ENCODE measurements around the gene TRDN.

The TRDN gene

GRCh38 chr6:123363912-123364311 is 272.8 kb downstream of the TRDN start:
- H3K79me2 ChIP-seq (ENCODE audit: control insufficient read depth, insufficient read depth, low read length, unreplicated experiment) = no peaks in the 10 kb centered on the region
- H3K27me3 ChIP-seq (ENCODE audit: insufficient read depth, low read length) = peaks cover 3% of the 10 kb centered on the region; the same call in 1 of the 2 replicates
- no peak overlapping the region for H2AFZ ChIP-seq (ENCODE audit: low read length, unreplicated experiment)
- H3K36me3 ChIP-seq (ENCODE audit: insufficient read depth, low read length) = no peaks in the 10 kb centered on the region
- H3K4me1 ChIP-seq (ENCODE audit: control insufficient read depth, insufficient read depth, low read length, unreplicated experiment) = no peaks in the 10 kb centered on the region
- no peak overlapping the region for H3K4me3 ChIP-seq (ENCODE audit: low read depth, low read length)
- H3K27ac ChIP-seq (ENCODE audit: low read depth, low read length) = no peak overlapping the region

GRCh38 chr6:123360359-123360758 is 276.4 kb downstream of the TRDN start:
- Histone ChIP-seq H3K4me3 (ENCODE audit: low read depth, low read length) (no peak overlapping the region), H2AFZ (ENCODE audit: low read length, unreplicated experiment) (no peak overlapping the region), H3K27ac (ENCODE audit: low read depth, low read length) (no peak overlapping the region), H3K79me2 (ENCODE audit: control insufficient read depth, insufficient read depth, low read length, unreplicated experiment) (no peaks in the 10 kb centered on the region), H3K27me3 (ENCODE audit: insufficient read depth, low read length) (no peaks in the 10 kb centered on the region), H3K4me1 (ENCODE audit: control insufficient read depth, insufficient read depth, low read length, unreplicated experiment) (no peaks in the 10 kb centered on the region), H3K36me3 (ENCODE audit: insufficient read depth, low read length) (no peaks in the 10 kb centered on the region)

- H3K27me3 ChIP-seq (ENCODE audit: insufficient read depth, low read length) = no peaks in the 10 kb centered on the region; the same call in 1 of the 2 replicates
- H3K27ac ChIP-seq (ENCODE audit: low read depth, low read length) = no peak overlapping the region
- H3K36me3 ChIP-seq (ENCODE audit: insufficient read depth, low read length) = no peaks in the 10 kb centered on the region
- no peaks in the 10 kb centered on the region for H3K4me1 ChIP-seq (ENCODE audit: control insufficient read depth, insufficient read depth, low read length, unreplicated experiment)
- no peaks in the 10 kb centered on the region for H3K79me2 ChIP-seq (ENCODE audit: control insufficient read depth, insufficient read depth, low read length, unreplicated experiment)
- H3K4me3 ChIP-seq (ENCODE audit: low read depth, low read length) = no peak overlapping the region
- no peak overlapping the region for H2AFZ ChIP-seq (ENCODE audit: low read length, unreplicated experiment)
Measured at GRCh38 chr6:123352705-123353104, 284.0 kb downstream of the TRDN start.

- H3K27ac ChIP-seq (ENCODE audit: low read depth, low read length) = no peak overlapping the region
- H3K27me3 ChIP-seq (ENCODE audit: insufficient read depth, low read length) = no peaks in the 10 kb centered on the region; the same call in 1 of the 2 replicates
- H3K79me2 ChIP-seq (ENCODE audit: control insufficient read depth, insufficient read depth, low read length, unreplicated experiment) = no peaks in the 10 kb centered on the region
- H3K36me3 ChIP-seq (ENCODE audit: insufficient read depth, low read length) = no peaks in the 10 kb centered on the region
- H3K4me1 ChIP-seq (ENCODE audit: control insufficient read depth, insufficient read depth, low read length, unreplicated experiment) = no peaks in the 10 kb centered on the region
- no peak overlapping the region for H3K4me3 ChIP-seq (ENCODE audit: low read depth, low read length)
- no peak overlapping the region for H2AFZ ChIP-seq (ENCODE audit: low read length, unreplicated experiment)
Measured at GRCh38 chr6:123352279-123352678, 284.5 kb downstream of the TRDN start.

GRCh38 chr6:123343836-123344235 is 292.9 kb downstream of the TRDN start:
- no peak overlapping the region for H2AFZ ChIP-seq (ENCODE audit: low read length, unreplicated experiment)
- H3K4me1 ChIP-seq (ENCODE audit: control insufficient read depth, insufficient read depth, low read length, unreplicated experiment) = no peaks in the 10 kb centered on the region
- H3K36me3 ChIP-seq (ENCODE audit: insufficient read depth, low read length) = no peaks in the 10 kb centered on the region
- H3K4me3 ChIP-seq (ENCODE audit: low read depth, low read length) = no peak overlapping the region
- H3K79me2 ChIP-seq (ENCODE audit: control insufficient read depth, insufficient read depth, low read length, unreplicated experiment) = no peaks in the 10 kb centered on the region
- H3K27me3 ChIP-seq (ENCODE audit: insufficient read depth, low read length) = peaks cover 9% of the 10 kb centered on the region; the same call in 1 of the 2 replicates
- H3K27ac ChIP-seq (ENCODE audit: low read depth, low read length) = no peak overlapping the region

- H3K36me3 ChIP-seq (ENCODE audit: insufficient read depth, low read length) = no peaks in the 10 kb centered on the region
- no peak overlapping the region for H2AFZ ChIP-seq (ENCODE audit: low read length, unreplicated experiment)
- H3K27ac ChIP-seq (ENCODE audit: low read depth, low read length) = no peak overlapping the region
- no peaks in the 10 kb centered on the region for H3K4me1 ChIP-seq (ENCODE audit: control insufficient read depth, insufficient read depth, low read length, unreplicated experiment)
- no peak overlapping the region for H3K4me3 ChIP-seq (ENCODE audit: low read depth, low read length)
- peaks cover 10% of the 10 kb centered on the region; the same call in 1 of the 2 replicates for H3K27me3 ChIP-seq (ENCODE audit: insufficient read depth, low read length)
- H3K79me2 ChIP-seq (ENCODE audit: control insufficient read depth, insufficient read depth, low read length, unreplicated experiment) = no peaks in the 10 kb centered on the region
Measured at GRCh38 chr6:123338394-123338793, 298.4 kb downstream of the TRDN start.

GRCh38 chr6:123333000-123333756 is 303.6 kb downstream of the TRDN start:
- Histone ChIP-seq H3K4me1 (ENCODE audit: control insufficient read depth, insufficient read depth, low read length, unreplicated experiment) (no peaks in the 10 kb centered on the region), H3K36me3 (ENCODE audit: insufficient read depth, low read length) (no peaks in the 10 kb centered on the region), H3K4me3 (ENCODE audit: low read depth, low read length) (no peak overlapping the region), H3K27me3 (ENCODE audit: insufficient read depth, low read length) (peaks cover 25% of the 10 kb centered on the region), H3K27ac (ENCODE audit: low read depth, low read length) (no peak overlapping the region), H2AFZ (ENCODE audit: low read length, unreplicated experiment) (no peak overlapping the region), H3K79me2 (ENCODE audit: control insufficient read depth, insufficient read depth, low read length, unreplicated experiment) (no peaks in the 10 kb centered on the region)

- no peak overlapping the region for H3K27ac ChIP-seq (ENCODE audit: low read depth, low read length)
- peaks cover 25% of the 10 kb centered on the region for H3K27me3 ChIP-seq (ENCODE audit: insufficient read depth, low read length)
- no peaks in the 10 kb centered on the region for H3K79me2 ChIP-seq (ENCODE audit: control insufficient read depth, insufficient read depth, low read length, unreplicated experiment)
- no peaks in the 10 kb centered on the region for H3K36me3 ChIP-seq (ENCODE audit: insufficient read depth, low read length)
- H3K4me1 ChIP-seq (ENCODE audit: control insufficient read depth, insufficient read depth, low read length, unreplicated experiment) = no peaks in the 10 kb centered on the region
- H2AFZ ChIP-seq (ENCODE audit: low read length, unreplicated experiment) = no peak overlapping the region
- no peak overlapping the region for H3K4me3 ChIP-seq (ENCODE audit: low read depth, low read length)
Measured at GRCh38 chr6:123332070-123332469, 304.7 kb downstream of the TRDN start.

- H3K27me3 ChIP-seq (ENCODE audit: insufficient read depth, low read length) = peaks cover 21% of the 10 kb centered on the region
- no peak overlapping the region for H2AFZ ChIP-seq (ENCODE audit: low read length, unreplicated experiment)
- no peak overlapping the region for H3K27ac ChIP-seq (ENCODE audit: low read depth, low read length)
- H3K79me2 ChIP-seq (ENCODE audit: control insufficient read depth, insufficient read depth, low read length, unreplicated experiment) = no peaks in the 10 kb centered on the region
- H3K4me3 ChIP-seq (ENCODE audit: low read depth, low read length) = no peak overlapping the region
- no peaks in the 10 kb centered on the region for H3K36me3 ChIP-seq (ENCODE audit: insufficient read depth, low read length)
- no peaks in the 10 kb centered on the region for H3K4me1 ChIP-seq (ENCODE audit: control insufficient read depth, insufficient read depth, low read length, unreplicated experiment)
Measured at GRCh38 chr6:123329337-123329736, 307.4 kb downstream of the TRDN start.

- Histone ChIP-seq H3K4me3 (ENCODE audit: low read depth, low read length) (no peak overlapping the region), H3K27ac (ENCODE audit: low read depth, low read length) (no peak overlapping the region), H3K79me2 (ENCODE audit: control insufficient read depth, insufficient read depth, low read length, unreplicated experiment) (no peaks in the 10 kb centered on the region), H3K27me3 (ENCODE audit: insufficient read depth, low read length) (0 out of 2 replicates have a peak, but pooled peaks cover 9% of the 10 kb centered on the region), H3K36me3 (ENCODE audit: insufficient read depth, low read length) (no peaks in the 10 kb centered on the region), H3K4me1 (ENCODE audit: control insufficient read depth, insufficient read depth, low read length, unreplicated experiment) (no peaks in the 10 kb centered on the region), H2AFZ (ENCODE audit: low read length, unreplicated experiment) (no peak overlapping the region)
Measured at GRCh38 chr6:123323452-123324329, 313.1 kb downstream of the TRDN start.

Data from ACC112 (cell line).